NT2/D1 (cell line): Measurements from ENCODE around the gene SLC22A2.

Experiments
- YY1 ChIP-seq: IDR thresholded peaks from 2 replicates; pipeline ENCODE4 v1.6.1; 2011; ENCODE audit not compliant: insufficient read length, insufficient read depth
- ZNF274 ChIP-seq: IDR thresholded peaks from 2 replicates; pipeline ENCODE4 v1.6.1; 2011; ENCODE audit warnings: mild to moderate bottlenecking, low read depth, low read length

- TF ChIP-seq YY1 (no peak), ZNF274 (no peak)
Observed at GRCh38 chr6:160218810-160219209, 39.8 kb downstream of the SLC22A2 start.
